Neural progenitor cell (in vitro differentiated cells): ENCODE data around the gene SPRR2A. TPM values are rescaled to one million over a fixed set of nuclear protein-coding genes. Genes with fewer than 3 reads are reported as not detected.

Source experiments
- DNase-seq: peaks from one replicate; pipeline ENCODE4 v3.0.0-alpha.2; 2016; ENCODE audit warnings: low spot score
- H2AFZ ChIP-seq: fragments of 200-600 bp; sonication (generic); replicated peaks from 2 replicates; pipeline ENCODE4 v1.6.1; 2016; ENCODE audit warnings: antibody characterized with exemption
- H3F3A ChIP-seq: fragments of 200-600 bp; sonication (generic); 2 replicates; pipeline ENCODE4 v1.6.1; 2016; ENCODE audit warnings: antibody characterized with exemption, low read depth
- H3K27ac ChIP-seq: fragments of 200-600 bp; sonication (generic); 2 replicates; pipeline ENCODE4 v1.5.1; 2016; ENCODE audit warnings: mild to moderate bottlenecking
- H3K27me3 ChIP-seq: fragments of 200-600 bp; sonication (generic); 2 replicates; pipeline ENCODE4 v1.6.1; 2016; ENCODE audit warnings: mild to moderate bottlenecking, moderate library complexity
- H3K36me3 ChIP-seq: fragments of 200-600 bp; sonication (generic); 2 replicates; pipeline ENCODE4 v1.5.1; 2016
- H3K4me1 ChIP-seq: fragments of 200-600 bp; sonication (generic); 2 replicates; pipeline ENCODE4 v1.6.1; 2016; ENCODE audit warnings: mixed run types
- H3K4me2 ChIP-seq: fragments of 200-600 bp; sonication (generic); 2 replicates; pipeline ENCODE4 v1.6.1; 2016
- H3K4me3 ChIP-seq: fragments of 200-600 bp; sonication (generic); 2 replicates; pipeline ENCODE4 v1.5.1; 2016
- H3K79me2 ChIP-seq: fragments of 200-600 bp; sonication (generic); 2 replicates; pipeline ENCODE4 v1.6.1; 2016; ENCODE audit warnings: low read depth
- H3K9ac ChIP-seq: fragments of 200-600 bp; sonication (generic); 2 replicates; pipeline ENCODE4 v1.6.1; 2016
- H3K9me3 ChIP-seq: fragments of 200-600 bp; sonication (generic); 2 replicates; pipeline ENCODE4 v1.5.1; 2016; ENCODE audit warnings: low read depth
- H4K20me1 ChIP-seq: fragments of 200-600 bp; sonication (generic); 2 replicates; pipeline ENCODE4 v1.6.1; 2016; ENCODE audit warnings: low read depth
- H3K27ac Mint-ChIP-seq: 3 replicates; pipeline ENCODE4 v1.8.0; 2021; ENCODE audit warnings: mixed read lengths
- H3K27me3 Mint-ChIP-seq: 2 replicates; pipeline ENCODE4 v1.8.0; 2022; ENCODE audit warnings: low read depth, mild to moderate bottlenecking, inconsistent platforms, moderate library complexity, mixed read lengths; ENCODE audit not compliant: insufficient read depth
- H3K36me3 Mint-ChIP-seq: 3 replicates; pipeline ENCODE4 v1.8.0; 2021; ENCODE audit warnings: mixed read lengths
- H3K4me1 Mint-ChIP-seq: 3 replicates; pipeline ENCODE4 v1.8.0; 2021; ENCODE audit warnings: mixed read lengths
- H3K4me3 Mint-ChIP-seq: 3 replicates; pipeline ENCODE4 v1.8.0; 2021; ENCODE audit warnings: mild to moderate bottlenecking, moderate library complexity, mixed read lengths
- H3K9me3 Mint-ChIP-seq: 3 replicates; pipeline ENCODE4 v1.8.0; 2020; ENCODE audit warnings: mixed read lengths
- CTCF ChIP-seq: fragments of 200-600 bp; sonication (generic); IDR thresholded peaks from 2 replicates; pipeline ENCODE4 v1.5.1; 2017; ENCODE audit warnings: antibody characterized with exemption, mild to moderate bottlenecking
- EZH2 ChIP-seq: fragments of 200-600 bp; sonication (generic); IDR thresholded peaks from 2 replicates; pipeline ENCODE4 v1.6.1; 2017; ENCODE audit warnings: antibody characterized with exemption, mild to moderate bottlenecking, moderate library complexity
- EZH2phosphoT487 ChIP-seq: fragments of 200-600 bp; sonication (generic); IDR thresholded peaks from 2 replicates; pipeline ENCODE4 v1.6.1; 2017; ENCODE audit warnings: antibody characterized with exemption
- total RNA-seq: library from RNA; depleted of rRNA; stranded (reverse); fragments of >200 nt; gene quantifications from 2 replicates; pipeline ENCODE4 v1.2.3, GENCODE V29; 2015; ENCODE audit warnings: low replicate concordance

Gene SPRR2A
- total RNA-seq, 1 donor from 2014 or later = not detected

- Mint-ChIP-seq H3K4me1 (no peaks in the 10 kb centered on the region), H3K27me3 (peaks cover 3% of the 10 kb centered on the region), H3K36me3 (no peaks in the 10 kb centered on the region), H3K4me3 (no peak overlapping the region), H3K9me3 (peaks cover 7% of the 10 kb centered on the region), H3K27ac (no peak overlapping the region)
- H3K27ac ChIP-seq = no peak overlapping the region
- H3K36me3 ChIP-seq = no peaks in the 10 kb centered on the region
- H3F3A ChIP-seq = no peaks in the 10 kb centered on the region
- H3K9me3 ChIP-seq = peaks cover 36% of the 10 kb centered on the region
- H2AFZ ChIP-seq = no peak overlapping the region
- H3K9ac ChIP-seq = no peak overlapping the region
- no peaks in the 10 kb centered on the region for H3K79me2 ChIP-seq
- H3K4me1 ChIP-seq = no peaks in the 10 kb centered on the region
- TF ChIP-seq CTCF (no peak), EZH2phosphoT487 (no peak), EZH2 (no peak)
- no peaks in the 10 kb centered on the region for H3K27me3 ChIP-seq
- H4K20me1 ChIP-seq = no peaks in the 10 kb centered on the region
- H3K4me3 ChIP-seq = no peak overlapping the region
- no peak overlapping the region for H3K4me2 ChIP-seq
- no peak for DNase-seq
Measured at GRCh38 chr1:153081736-153082135, 24.4 kb upstream of the SPRR2A start.

GRCh38 chr1:153072806-153073726, 15.8 kb upstream of the SPRR2A start:
- H3K4me1 ChIP-seq = no peaks in the 10 kb centered on the region
- no peak overlapping the region for H3K9ac ChIP-seq
- no peak overlapping the region for H3K4me3 ChIP-seq
- Mint-ChIP-seq H3K4me1 (no peaks in the 10 kb centered on the region), H3K27ac (no peak overlapping the region), H3K27me3 (no peaks in the 10 kb centered on the region), H3K36me3 (no peaks in the 10 kb centered on the region), H3K4me3 (no peak overlapping the region), H3K9me3 (no peaks in the 10 kb centered on the region)
- no peaks in the 10 kb centered on the region for H3K79me2 ChIP-seq
- H3K4me2 ChIP-seq = no peak overlapping the region
- no peaks in the 10 kb centered on the region for H3K36me3 ChIP-seq
- no peaks in the 10 kb centered on the region for H3K27me3 ChIP-seq
- no peaks in the 10 kb centered on the region for H4K20me1 ChIP-seq
- H3F3A ChIP-seq = no peaks in the 10 kb centered on the region
- H3K27ac ChIP-seq = no peak overlapping the region
- TF ChIP-seq CTCF (no peak), EZH2phosphoT487 (no peak)
- H2AFZ ChIP-seq = no peak overlapping the region
- DNase-seq = no peak
- H3K9me3 ChIP-seq = peaks cover 11% of the 10 kb centered on the region

GRCh38 chr1:153071511-153071910, 14.2 kb upstream of the SPRR2A start, which contains the start of gene SPRR2B:
SPRR2B (minus strand) TSS chr1:153071611; CDS start chr1:153070839, 772 bp downstream.
- Histone ChIP-seq H3K4me3 (no peak within 1 kb of the TSS), H2AFZ (no peak within 1 kb of the TSS), H3K27me3 (no peaks in the 10 kb centered on the region), H3K9me3 (peaks cover 5% of the 10 kb centered on the region), H4K20me1 (no peaks in the 10 kb centered on the region), H3K27ac (no peak within 1 kb of the TSS), H3K36me3 (no peaks in the 10 kb centered on the region), H3K4me1 (no peaks in the 10 kb centered on the region), H3K79me2 (no peaks in the 10 kb centered on the region), H3K9ac (no peak within 1 kb of the TSS), H3F3A (no peaks in the 10 kb centered on the region), H3K4me2 (no peak within 1 kb of the TSS)
- H3K4me1 Mint-ChIP-seq = no peaks in the 10 kb centered on the region
- DNase-seq = no peak
- no peaks in the 10 kb centered on the region for H3K9me3 Mint-ChIP-seq
- H3K36me3 Mint-ChIP-seq = no peaks in the 10 kb centered on the region
- no peak within 1 kb of the TSS for H3K27ac Mint-ChIP-seq
- TF ChIP-seq EZH2phosphoT487 (no peak), CTCF (no peak), EZH2 (no peak)
- no peaks in the 10 kb centered on the region for H3K27me3 Mint-ChIP-seq
- no peak within 1 kb of the TSS for H3K4me3 Mint-ChIP-seq
